ENCODE data around the gene ARVCF.

The ARVCF gene

GRCh38 chr22:19981171-19981960 lies 35.3 kb downstream of the ARVCF start (continued):
- TF ChIP-seq ZNF19 (tag by site-specific recombination; IDR thresholded peaks at IDR 0.05; ENCODE audit: low read depth) (no peak), ZNF621 (tag by site-specific recombination; IDR thresholded peaks at IDR 0.05) (no peak), ZNF585B (tag by site-specific recombination; IDR thresholded peaks at IDR 0.05) (no peak), REST (tag by site-specific recombination; IDR thresholded peaks at IDR 0.05) (no peak), KLF9 (tag by site-specific recombination; IDR thresholded peaks at IDR 0.05; ENCODE audit: low read depth) (no peak), BCL11A (tag by site-specific recombination; IDR thresholded peaks at IDR 0.05; ENCODE audit: low read depth) (no peak)
- TF ChIP-seq, protein P1, sequence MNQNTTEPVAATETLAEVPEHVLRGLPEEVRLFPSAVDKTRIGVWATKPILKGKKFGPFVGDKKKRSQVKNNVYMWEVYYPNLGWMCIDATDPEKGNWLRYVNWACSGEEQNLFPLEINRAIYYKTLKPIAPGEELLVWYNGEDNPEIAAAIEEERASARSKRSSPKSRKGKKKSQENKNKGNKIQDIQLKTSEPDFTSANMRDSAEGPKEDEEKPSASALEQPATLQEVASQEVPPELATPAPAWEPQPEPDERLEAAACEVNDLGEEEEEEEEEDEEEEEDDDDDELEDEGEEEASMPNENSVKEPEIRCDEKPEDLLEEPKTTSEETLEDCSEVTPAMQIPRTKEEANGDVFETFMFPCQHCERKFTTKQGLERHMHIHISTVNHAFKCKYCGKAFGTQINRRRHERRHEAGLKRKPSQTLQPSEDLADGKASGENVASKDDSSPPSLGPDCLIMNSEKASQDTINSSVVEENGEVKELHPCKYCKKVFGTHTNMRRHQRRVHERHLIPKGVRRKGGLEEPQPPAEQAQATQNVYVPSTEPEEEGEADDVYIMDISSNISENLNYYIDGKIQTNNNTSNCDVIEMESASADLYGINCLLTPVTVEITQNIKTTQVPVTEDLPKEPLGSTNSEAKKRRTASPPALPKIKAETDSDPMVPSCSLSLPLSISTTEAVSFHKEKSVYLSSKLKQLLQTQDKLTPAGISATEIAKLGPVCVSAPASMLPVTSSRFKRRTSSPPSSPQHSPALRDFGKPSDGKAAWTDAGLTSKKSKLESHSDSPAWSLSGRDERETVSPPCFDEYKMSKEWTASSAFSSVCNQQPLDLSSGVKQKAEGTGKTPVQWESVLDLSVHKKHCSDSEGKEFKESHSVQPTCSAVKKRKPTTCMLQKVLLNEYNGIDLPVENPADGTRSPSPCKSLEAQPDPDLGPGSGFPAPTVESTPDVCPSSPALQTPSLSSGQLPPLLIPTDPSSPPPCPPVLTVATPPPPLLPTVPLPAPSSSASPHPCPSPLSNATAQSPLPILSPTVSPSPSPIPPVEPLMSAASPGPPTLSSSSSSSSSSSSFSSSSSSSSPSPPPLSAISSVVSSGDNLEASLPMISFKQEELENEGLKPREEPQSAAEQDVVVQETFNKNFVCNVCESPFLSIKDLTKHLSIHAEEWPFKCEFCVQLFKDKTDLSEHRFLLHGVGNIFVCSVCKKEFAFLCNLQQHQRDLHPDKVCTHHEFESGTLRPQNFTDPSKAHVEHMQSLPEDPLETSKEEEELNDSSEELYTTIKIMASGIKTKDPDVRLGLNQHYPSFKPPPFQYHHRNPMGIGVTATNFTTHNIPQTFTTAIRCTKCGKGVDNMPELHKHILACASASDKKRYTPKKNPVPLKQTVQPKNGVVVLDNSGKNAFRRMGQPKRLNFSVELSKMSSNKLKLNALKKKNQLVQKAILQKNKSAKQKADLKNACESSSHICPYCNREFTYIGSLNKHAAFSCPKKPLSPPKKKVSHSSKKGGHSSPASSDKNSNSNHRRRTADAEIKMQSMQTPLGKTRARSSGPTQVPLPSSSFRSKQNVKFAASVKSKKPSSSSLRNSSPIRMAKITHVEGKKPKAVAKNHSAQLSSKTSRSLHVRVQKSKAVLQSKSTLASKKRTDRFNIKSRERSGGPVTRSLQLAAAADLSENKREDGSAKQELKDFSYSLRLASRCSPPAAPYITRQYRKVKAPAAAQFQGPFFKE (tag by site-specific recombination; IDR thresholded peaks at IDR 0.05; ENCODE audit: borderline replicate concordance), result no peak

DNA sequence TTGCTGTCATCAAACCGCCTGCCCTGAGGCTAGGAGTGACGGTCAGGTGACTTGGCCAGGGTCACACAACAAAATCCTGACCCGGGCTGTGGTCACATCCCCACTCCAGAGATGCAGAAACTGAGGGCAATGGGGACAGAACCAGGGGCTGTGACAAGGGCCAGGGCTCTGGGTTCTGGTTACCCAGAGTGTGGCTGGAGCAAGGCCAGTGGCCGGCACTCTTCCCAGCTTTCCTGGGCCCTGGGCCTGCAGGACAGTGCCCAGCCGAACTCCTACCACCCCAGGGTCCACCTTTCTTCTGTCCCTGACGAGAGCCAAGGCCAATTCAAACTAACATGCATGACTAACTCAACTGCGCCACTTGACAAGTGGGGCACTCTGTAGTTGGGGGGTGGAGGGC lies 35.9 kb downstream of the ARVCF start:
- TF ChIP-seq ZNF610 (tag by site-specific recombination; IDR thresholded peaks at IDR 0.05; ENCODE audit: borderline replicate concordance) (no peak), SALL2 (tag by site-specific recombination; IDR thresholded peaks at IDR 0.05; ENCODE audit: borderline replicate concordance) (no peak), ZBTB7A (tag by site-specific recombination; IDR thresholded peaks at IDR 0.05; ENCODE audit: low read depth) (no peak), ZNF658 (tag by site-specific recombination; IDR thresholded peaks at IDR 0.05) (no peak), HOXC10 (CRISPR knock-in tag; IDR thresholded peaks at IDR 0.05) (no peak), TRIM28 (IDR thresholded peaks at IDR 0.05; ENCODE audit: borderline replicate concordance, low read length) (no peak), ZNF707 (tag by site-specific recombination; IDR thresholded peaks at IDR 0.05) (no peak), ZNF16 (tag by site-specific recombination; IDR thresholded peaks at IDR 0.05; ENCODE audit: low read depth) (no peak), FEZF1 (tag by site-specific recombination; IDR thresholded peaks at IDR 0.05) (no peak), SP7 (tag by site-specific recombination; IDR thresholded peaks at IDR 0.05) (no peak)
- TF ChIP-seq, protein P2, sequence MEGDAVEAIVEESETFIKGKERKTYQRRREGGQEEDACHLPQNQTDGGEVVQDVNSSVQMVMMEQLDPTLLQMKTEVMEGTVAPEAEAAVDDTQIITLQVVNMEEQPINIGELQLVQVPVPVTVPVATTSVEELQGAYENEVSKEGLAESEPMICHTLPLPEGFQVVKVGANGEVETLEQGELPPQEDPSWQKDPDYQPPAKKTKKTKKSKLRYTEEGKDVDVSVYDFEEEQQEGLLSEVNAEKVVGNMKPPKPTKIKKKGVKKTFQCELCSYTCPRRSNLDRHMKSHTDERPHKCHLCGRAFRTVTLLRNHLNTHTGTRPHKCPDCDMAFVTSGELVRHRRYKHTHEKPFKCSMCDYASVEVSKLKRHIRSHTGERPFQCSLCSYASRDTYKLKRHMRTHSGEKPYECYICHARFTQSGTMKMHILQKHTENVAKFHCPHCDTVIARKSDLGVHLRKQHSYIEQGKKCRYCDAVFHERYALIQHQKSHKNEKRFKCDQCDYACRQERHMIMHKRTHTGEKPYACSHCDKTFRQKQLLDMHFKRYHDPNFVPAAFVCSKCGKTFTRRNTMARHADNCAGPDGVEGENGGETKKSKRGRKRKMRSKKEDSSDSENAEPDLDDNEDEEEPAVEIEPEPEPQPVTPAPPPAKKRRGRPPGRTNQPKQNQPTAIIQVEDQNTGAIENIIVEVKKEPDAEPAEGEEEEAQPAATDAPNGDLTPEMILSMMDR (tag by site-specific recombination; IDR thresholded peaks at IDR 0.05), result no peak
- Histone ChIP-seq H3K9me3 (ENCODE audit: control insufficient read depth, insufficient read depth, low read depth, low read length) (no peaks in the 10 kb centered on the region), H3K36me3 (ENCODE audit: control insufficient read depth in 2 of 2, insufficient read depth in 1 of 2, low read length in 2 of 2) (peaks cover 0 to 51% of the 10 kb centered on the region in 2 experiments; a peak in 1 of 3 replicates), H3K27ac (ENCODE audit: extremely low read depth, low read depth, low read length) (no peak overlapping the region), H3K4me3 (ENCODE audit: low read depth, low read length) (no peak overlapping the region), H3K4me1 (ENCODE audit: control insufficient read depth, insufficient read depth, low read length) (peaks cover 14% of the 10 kb centered on the region)
- ChIA-PET POLR2A (no interaction called here), CTCF (no interaction called here)
